Smooth muscle cell (in vitro differentiated cells): ENCODE results near the gene EME1. TPM values are rescaled to one million over a fixed set of nuclear protein-coding genes. Genes with fewer than 3 reads are reported as not detected.

Experiments
- DNase-seq: peaks from one replicate; lab custom pipeline; 2025; ENCODE audit not compliant: unreplicated experiment; lab: John Stamatoyannopoulos, UW
- H2AFZ ChIP-seq: fragments of 200-600 bp; sonication (generic); 2 replicates; pipeline ENCODE4 v1.6.0; 2016; ENCODE audit warnings: antibody characterized with exemption, low read depth, mild to moderate bottlenecking
- H3F3A ChIP-seq: fragments of 200-600 bp; sonication (generic); 2 replicates; pipeline ENCODE4 v1.6.0; 2017; ENCODE audit warnings: antibody characterized with exemption, low read depth
- H3K27ac ChIP-seq: fragments of 200-600 bp; sonication (generic); 2 replicates; pipeline ENCODE4 v1.5.1; 2016; ENCODE audit warnings: low read depth, mild to moderate bottlenecking
- H3K27me3 ChIP-seq: fragments of 200-600 bp; sonication (generic); 2 replicates; pipeline ENCODE4 v1.6.1; 2016; ENCODE audit warnings: low read depth, mild to moderate bottlenecking
- H3K36me3 ChIP-seq: fragments of 200-600 bp; sonication (generic); 2 replicates; pipeline ENCODE4 v1.5.1; 2016; ENCODE audit warnings: low read depth
- H3K4me1 ChIP-seq: fragments of 200-600 bp; sonication (generic); 2 replicates; pipeline ENCODE4 v1.5.1; 2016; ENCODE audit warnings: low read depth
- H3K4me2 ChIP-seq: fragments of 200-600 bp; sonication (generic); 2 replicates; pipeline ENCODE4 v1.6.0; 2016; ENCODE audit warnings: mild to moderate bottlenecking
- H3K4me3 ChIP-seq: fragments of 200-600 bp; sonication (generic); 2 replicates; pipeline ENCODE4 v1.5.1; 2016; ENCODE audit warnings: mild to moderate bottlenecking
- H3K79me2 ChIP-seq: fragments of 200-600 bp; sonication (generic); 2 replicates; pipeline ENCODE4 v1.6.0; 2016; ENCODE audit warnings: low read depth, mild to moderate bottlenecking
- H3K9ac ChIP-seq: fragments of 200-600 bp; sonication (generic); 2 replicates; pipeline ENCODE4 v1.6.0; 2016; ENCODE audit warnings: low read depth
- H3K9me3 ChIP-seq: fragments of 200-600 bp; sonication (generic); replicated peaks from 2 replicates; pipeline ENCODE4 v1.5.1; 2016; ENCODE audit warnings: low read depth
- H4K20me1 ChIP-seq: fragments of 200-600 bp; sonication (generic); 2 replicates; pipeline ENCODE4 v1.6.0; 2016; ENCODE audit warnings: low read depth
- WGBS: methylation state at CpG from one replicate; pipeline ENCODE4 v1.1.7; 2016; ENCODE audit warnings: low lambda C conversion rate; 5-methylcytosine and 5-hydroxymethylcytosine counted together
- polyA plus RNA-seq: library from polyadenylated mRNA; unstranded; fragments of >200 nt; fragmentation: Nextera tagmentation; extraction: Ambion mirVana; gene quantifications from 2 replicates; pipeline ENCODE4 v1.2.1, GENCODE V29; 2016
- total RNA-seq: library from RNA; depleted of rRNA; stranded (reverse); fragments of >200 nt; gene quantifications from 2 replicates; pipeline ENCODE4 v1.2.3, GENCODE V29; 2014
- TF ChIP-seq, protein P1 (sequence below): fragments of 200-600 bp; sonication (generic); IDR thresholded peaks from 2 replicates; pipeline ENCODE4 v1.5.1; 2017; ENCODE audit warnings: borderline replicate concordance, mild to moderate bottlenecking, antibody characterized with exemption; ENCODE audit not compliant: insufficient read depth, poor library complexity, severe bottlenecking

Gene EME1
- total and polyA plus RNA-seq, 2 experiments from 2014 or later = 8.2 to 9.6 TPM

DNA sequence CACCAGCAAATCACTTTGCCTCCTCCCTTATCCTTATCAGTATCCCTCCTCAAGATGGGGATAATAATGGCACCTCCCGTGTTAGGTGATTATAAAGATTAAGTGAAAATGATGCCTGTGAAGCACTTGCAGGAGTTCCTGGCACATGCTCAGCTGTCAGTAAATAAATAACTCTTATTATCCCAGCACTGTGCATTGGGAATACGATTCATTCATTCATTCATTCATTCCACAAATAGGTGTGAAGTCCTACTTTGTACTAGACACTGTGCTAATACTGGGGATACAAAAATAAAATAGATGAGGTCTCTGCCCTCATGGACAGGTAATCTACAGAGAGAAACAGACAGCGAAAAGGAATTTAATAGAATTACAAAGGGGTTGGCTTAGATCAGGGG lies 25.1 kb upstream of the EME1 start:
- peak overlapping the region; percentile 98 for H3K4me2 ChIP-seq
- no peak overlapping the region for H3K4me3 ChIP-seq

DNA sequence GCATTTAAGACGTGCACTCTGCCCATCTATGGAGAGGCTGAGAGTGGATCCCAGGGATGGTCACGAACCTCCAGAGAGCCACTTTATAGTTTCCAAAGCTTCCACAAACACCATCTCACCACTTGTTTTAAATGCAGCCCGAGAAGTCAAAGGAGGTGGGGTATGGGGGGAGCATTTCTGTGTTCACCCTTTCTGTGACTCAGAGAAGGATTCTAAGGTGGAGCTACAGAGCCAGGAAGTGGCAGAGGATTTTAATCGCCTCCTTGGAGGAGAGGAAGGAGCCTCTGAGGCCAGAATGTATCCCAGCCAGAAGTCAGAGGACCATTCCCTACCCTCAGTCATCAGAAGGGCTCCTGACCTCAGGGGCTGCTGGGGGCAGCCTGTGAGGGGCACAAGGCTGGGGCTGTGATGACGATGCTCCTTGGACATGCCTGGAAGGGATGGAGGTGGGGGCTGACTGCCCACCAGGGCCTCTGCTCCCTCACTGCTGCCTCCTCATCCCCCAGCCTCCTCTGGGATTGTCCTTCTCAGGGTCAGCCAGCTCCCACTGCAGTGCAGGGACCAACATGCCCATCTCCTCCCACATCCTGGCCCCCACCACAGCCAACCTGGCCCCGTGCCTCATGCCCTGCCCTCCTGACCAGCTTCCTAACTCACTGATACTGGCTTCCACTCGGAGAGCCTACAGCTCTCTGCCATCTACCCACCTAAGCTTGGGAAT lies 24.3 kb upstream of the EME1 start:
- no peak overlapping the region for H2AFZ ChIP-seq
- H3K4me2 ChIP-seq = peak overlapping the region; percentile 98
- H3F3A ChIP-seq = no peaks in the 10 kb centered on the region
- DNase-seq = no peak
- H3K4me1 ChIP-seq = peaks cover 16% of the 10 kb centered on the region
- H3K27me3 ChIP-seq = no peaks in the 10 kb centered on the region
- WGBS = 72% methylated on average over 7 of the region's 7 CpGs
- no peaks in the 10 kb centered on the region for H3K36me3 ChIP-seq
- TF ChIP-seq, protein P1, sequence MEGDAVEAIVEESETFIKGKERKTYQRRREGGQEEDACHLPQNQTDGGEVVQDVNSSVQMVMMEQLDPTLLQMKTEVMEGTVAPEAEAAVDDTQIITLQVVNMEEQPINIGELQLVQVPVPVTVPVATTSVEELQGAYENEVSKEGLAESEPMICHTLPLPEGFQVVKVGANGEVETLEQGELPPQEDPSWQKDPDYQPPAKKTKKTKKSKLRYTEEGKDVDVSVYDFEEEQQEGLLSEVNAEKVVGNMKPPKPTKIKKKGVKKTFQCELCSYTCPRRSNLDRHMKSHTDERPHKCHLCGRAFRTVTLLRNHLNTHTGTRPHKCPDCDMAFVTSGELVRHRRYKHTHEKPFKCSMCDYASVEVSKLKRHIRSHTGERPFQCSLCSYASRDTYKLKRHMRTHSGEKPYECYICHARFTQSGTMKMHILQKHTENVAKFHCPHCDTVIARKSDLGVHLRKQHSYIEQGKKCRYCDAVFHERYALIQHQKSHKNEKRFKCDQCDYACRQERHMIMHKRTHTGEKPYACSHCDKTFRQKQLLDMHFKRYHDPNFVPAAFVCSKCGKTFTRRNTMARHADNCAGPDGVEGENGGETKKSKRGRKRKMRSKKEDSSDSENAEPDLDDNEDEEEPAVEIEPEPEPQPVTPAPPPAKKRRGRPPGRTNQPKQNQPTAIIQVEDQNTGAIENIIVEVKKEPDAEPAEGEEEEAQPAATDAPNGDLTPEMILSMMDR = no peak
- no peak overlapping the region for H3K27ac ChIP-seq
- no peak overlapping the region for H3K9ac ChIP-seq
- no peak overlapping the region for H3K4me3 ChIP-seq
- no peaks in the 10 kb centered on the region for H3K9me3 ChIP-seq
- peaks cover 34% of the 10 kb centered on the region for H3K79me2 ChIP-seq
- peaks cover 60% of the 10 kb centered on the region for H4K20me1 ChIP-seq

More for the DNA sequence above, 25.1 kb upstream of the EME1 start:
- peaks cover 53% of the 10 kb centered on the region for H4K20me1 ChIP-seq
- no peak overlapping the region for H3K9ac ChIP-seq
- H3K27ac ChIP-seq = no peak overlapping the region
- WGBS = 83% methylated on average over 3 of the region's 3 CpGs
- no peaks in the 10 kb centered on the region for H3K9me3 ChIP-seq
- no peak for DNase-seq
- TF ChIP-seq, protein P1 = no peak
- no peaks in the 10 kb centered on the region for H3K36me3 ChIP-seq
- H2AFZ ChIP-seq = no peak overlapping the region
- H3K4me1 ChIP-seq = peaks cover 16% of the 10 kb centered on the region
- H3F3A ChIP-seq = no peaks in the 10 kb centered on the region
- peaks cover 34% of the 10 kb centered on the region for H3K79me2 ChIP-seq
- no peaks in the 10 kb centered on the region for H3K27me3 ChIP-seq

DNA sequence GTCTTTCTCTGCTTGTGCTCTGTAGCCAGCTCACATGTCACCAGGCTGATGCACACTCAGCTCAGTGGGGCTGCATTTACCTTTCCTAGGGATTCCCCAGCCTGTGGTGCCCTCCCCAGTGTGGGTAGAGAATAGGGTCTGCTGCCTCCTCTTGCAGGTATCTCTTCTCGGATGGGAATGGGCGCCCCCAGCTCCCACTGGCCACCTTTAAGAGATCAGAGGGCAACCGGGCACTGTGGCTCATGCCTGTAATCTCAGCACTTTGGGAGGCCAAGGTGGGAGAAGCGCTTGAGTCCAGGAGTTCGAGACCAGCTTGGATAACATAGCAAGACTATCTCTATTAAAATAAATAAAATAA lies 23.8 kb upstream of the EME1 start:
- WGBS = 98% methylated on average over 5 of the region's 5 CpGs

More for the DNA sequence above, 23.8 kb upstream of the EME1 start:
- H3K9ac ChIP-seq = no peak overlapping the region
- H3K4me3 ChIP-seq = no peak overlapping the region
- TF ChIP-seq, protein P1 = no peak
- no peaks in the 10 kb centered on the region for H3F3A ChIP-seq
- no peak overlapping the region for H3K4me2 ChIP-seq
- no peak overlapping the region for H3K27ac ChIP-seq
- H4K20me1 ChIP-seq = peaks cover 62% of the 10 kb centered on the region
- H3K9me3 ChIP-seq = no peaks in the 10 kb centered on the region
- no peaks in the 10 kb centered on the region for H3K36me3 ChIP-seq
- H3K79me2 ChIP-seq = peaks cover 34% of the 10 kb centered on the region
- no peak overlapping the region for H2AFZ ChIP-seq
- H3K27me3 ChIP-seq = no peaks in the 10 kb centered on the region
- no peak for DNase-seq
- peaks cover 16% of the 10 kb centered on the region for H3K4me1 ChIP-seq
